Colonic mucosa (tissue), 4 donors: Measurements from ENCODE around the gene ATP10D. TPM values are rescaled to one million over a fixed set of nuclear protein-coding genes. Genes with fewer than 3 reads are reported as not detected.
"Not testable (repeated sequence)": the region's sequence is repeated elsewhere in the genome, so short reads cannot be mapped to it uniquely, and the experiment has no call there.

Source experiments
- DNase-seq: peaks from one replicate; pipeline ENCODE4 v3.0.0-alpha.2; 2020
- H3K27ac ChIP-seq: fragments of 200-600 bp; one replicate; pipeline ENCODE4 v1.8.0; 2021
- H3K27me3 ChIP-seq: fragments of 200-600 bp; one replicate; pipeline ENCODE4 v1.8.0; 2021
- H3K36me3 ChIP-seq: fragments of 200-600 bp; one replicate; pipeline ENCODE4 v1.8.0; 2021
- H3K4me1 ChIP-seq: fragments of 200-600 bp; one replicate; pipeline ENCODE4 v1.8.0; 2021; ENCODE audit warnings: mild to moderate bottlenecking
- H3K4me3 ChIP-seq: fragments of 200-600 bp; one replicate; pipeline ENCODE4 v1.8.0; 2021
- H3K9ac ChIP-seq, 2 donors: one replicate each; pipeline ENCODE4 v1.7.0; 2013; ENCODE audit warnings: control low read depth in 2 of 2, low read depth in 2 of 2, low read length in 2 of 2
- H3K9me3 ChIP-seq: fragments of 200-600 bp; one replicate; pipeline ENCODE4 v1.8.0; 2021
- CTCF ChIP-seq: fragments of 200-600 bp; IDR thresholded peaks from one replicate; pipeline ENCODE4 v1.8.0; 2022; ENCODE audit warnings: antibody characterized with exemption, mild to moderate bottlenecking
- intact Hi-C: fragments of 100-400 bp; cut with DNase I; formaldehyde crosslinking; loops from one replicate; pipeline ENCODE4 v1.14.1; 2022
- total RNA-seq, 2 donors: library from RNA; stranded (reverse); fragmentation: NEBNext Ultra II Directional in 1 of 2; extraction: Animal tissue kit (Norgen Biotek cat#: 25700) in 1 of 2; gene quantifications; one replicate each; pipeline ENCODE4 v1.2.1, GENCODE V29; 2021
- donor health status: healthy.
- donor health status: DM: no; HTN: no; CAD: no.
- donor health status: DM: no; HTN: no; CAD: no.

ATP10D gene
- total RNA-seq, 2 donors from 2014 or later = 8.6 to 11.3 TPM

- TF ChIP-seq CTCF = no peak
- Histone ChIP-seq H3K4me1 (no peaks in the 10 kb centered on the region), H3K9me3 (no peaks in the 10 kb centered on the region), H3K27me3 (no peaks in the 10 kb centered on the region), H3K36me3 (no peaks in the 10 kb centered on the region), H3K27ac (no peak overlapping the region), H3K4me3 (no peak overlapping the region), H3K9ac (no peak overlapping the region)
- intact Hi-C loops = no loop called here
- DNase-seq = no peak
These were observed 50.6 kb downstream of the ATP10D start for GRCh38 chr4:47535567-47536147.

- intact Hi-C loops = no loop called here
- H3K36me3 ChIP-seq = no peaks in the 10 kb centered on the region
- no peak for TF ChIP-seq CTCF
These were observed 51.9 kb downstream of the ATP10D start for GRCh38 chr4:47536966-47537365.

GRCh38 chr4:47538111-47538824 is 53.2 kb downstream of the ATP10D start:
- DNase-seq = no peak
- Histone ChIP-seq H3K27ac (no peak overlapping the region), H3K36me3 (no peaks in the 10 kb centered on the region), H3K27me3 (no peaks in the 10 kb centered on the region), H3K9ac (no peak overlapping the region), H3K9me3 (no peaks in the 10 kb centered on the region), H3K4me1 (no peaks in the 10 kb centered on the region), H3K4me3 (no peak overlapping the region)
- TF ChIP-seq CTCF = no peak
- intact Hi-C loops = no loop called here

More at GRCh38 chr4:47536966-47537365, 51.9 kb downstream of the ATP10D start:
- Histone ChIP-seq H3K9me3 (no peaks in the 10 kb centered on the region), H3K4me3 (no peak overlapping the region), H3K9ac (no peak overlapping the region), H3K4me1 (no peaks in the 10 kb centered on the region), H3K27ac (no peak overlapping the region), H3K27me3 (no peaks in the 10 kb centered on the region)
- no peak for DNase-seq

GRCh38 chr4:47538825-47539154 is 53.7 kb downstream of the ATP10D start:
- Histone ChIP-seq H3K4me3 (no peak overlapping the region), H3K27ac (no peak overlapping the region), H3K4me1 (no peaks in the 10 kb centered on the region), H3K9me3 (no peaks in the 10 kb centered on the region), H3K36me3 (no peaks in the 10 kb centered on the region), H3K9ac (no peak overlapping the region), H3K27me3 (no peaks in the 10 kb centered on the region)
- intact Hi-C loops = no loop called here
- no peak for DNase-seq
- no peak for TF ChIP-seq CTCF

GRCh38 chr4:47542640-47543039 is 57.6 kb downstream of the ATP10D start:
- H3K4me3 ChIP-seq, H3K27ac ChIP-seq, H3K4me1 ChIP-seq, DNase-seq, H3K9me3 ChIP-seq, intact Hi-C loops, H3K36me3 ChIP-seq, H3K27me3 ChIP-seq, H3K9ac ChIP-seq: not testable (repeated sequence)

- no peak for DNase-seq
- no peaks in the 10 kb centered on the region for H3K36me3 ChIP-seq
- TF ChIP-seq CTCF = no peak
- no peak overlapping the region for H3K9ac ChIP-seq
- H3K27ac ChIP-seq = no peak overlapping the region
- no peaks in the 10 kb centered on the region for H3K4me1 ChIP-seq
- no peaks in the 10 kb centered on the region for H3K9me3 ChIP-seq
- H3K27me3 ChIP-seq = no peaks in the 10 kb centered on the region
- no peak overlapping the region for H3K4me3 ChIP-seq
- intact Hi-C loops = no loop called here
These were observed 58.3 kb downstream of the ATP10D start for GRCh38 chr4:47543331-47543730.

GRCh38 chr4:47550357-47550756 is 65.3 kb downstream of the ATP10D start:
- DNase-seq, intact Hi-C loops, H3K36me3 ChIP-seq: not testable (repeated sequence)

More at GRCh38 chr4:47550357-47550756, 65.3 kb downstream of the ATP10D start:
- H3K9me3 ChIP-seq, H3K4me3 ChIP-seq, H3K9ac ChIP-seq, H3K27ac ChIP-seq, H3K4me1 ChIP-seq, H3K27me3 ChIP-seq: not testable (repeated sequence)
